Measurements from ENCODE around the gene QSOX2.

- TF ChIP-seq CTCF (IDR thresholded peaks at IDR 0.05) (no peak), POLR2A (IDR thresholded peaks at IDR 0.05) (no peak), EP300 (IDR thresholded peaks at IDR 0.05) (no peak)
These were observed 27.7 kb upstream of the QSOX2 start for GRCh38 chr9:136273244-136273865.
